Colonic mucosa (tissue), 4 donors: ENCODE results near the gene JUNB. TPM values are rescaled to one million over a fixed set of nuclear protein-coding genes. Genes with fewer than 3 reads are reported as not detected.
A peak's percentile ranks its signal among the peaks of the same experiment; 100 is the strongest.
"Not testable (repeated sequence)": the region's sequence is repeated elsewhere in the genome, so short reads cannot be mapped to it uniquely, and the experiment has no call there.

Experiments used
- DNase-seq: peaks from one replicate; pipeline ENCODE4 v3.0.0-alpha.2; 2020
- H3K27ac ChIP-seq: fragments of 200-600 bp; one replicate; pipeline ENCODE4 v1.8.0; 2021
- H3K27me3 ChIP-seq: fragments of 200-600 bp; one replicate; pipeline ENCODE4 v1.8.0; 2021
- H3K36me3 ChIP-seq: fragments of 200-600 bp; one replicate; pipeline ENCODE4 v1.8.0; 2021
- H3K4me1 ChIP-seq: fragments of 200-600 bp; one replicate; pipeline ENCODE4 v1.8.0; 2021; ENCODE audit warnings: mild to moderate bottlenecking
- H3K4me3 ChIP-seq: fragments of 200-600 bp; one replicate; pipeline ENCODE4 v1.8.0; 2021
- H3K9ac ChIP-seq, 2 donors: one replicate each; pipeline ENCODE4 v1.7.0; 2013; ENCODE audit warnings: control low read depth in 2 of 2, low read depth in 2 of 2, low read length in 2 of 2
- H3K9me3 ChIP-seq: fragments of 200-600 bp; one replicate; pipeline ENCODE4 v1.8.0; 2021
- intact Hi-C: fragments of 100-400 bp; cut with DNase I; formaldehyde crosslinking; loops from one replicate; pipeline ENCODE4 v1.14.1; 2022
- total RNA-seq, 2 donors: library from RNA; stranded (reverse); fragmentation: NEBNext Ultra II Directional in 1 of 2; extraction: Animal tissue kit (Norgen Biotek cat#: 25700) in 1 of 2; gene quantifications; one replicate each; pipeline ENCODE4 v1.2.1, GENCODE V29; 2021
- TF ChIP-seq, protein P1 (sequence below): fragments of 200-600 bp; IDR thresholded peaks from one replicate; pipeline ENCODE4 v1.8.0; 2022; ENCODE audit warnings: antibody characterized with exemption, mild to moderate bottlenecking
- donor health status: healthy.
- donor health status: DM: no; HTN: no; CAD: no.
- donor health status: DM: no; HTN: no; CAD: no.

JUNB gene
- total RNA-seq, 2 donors from 2014 or later: 113 to 173 TPM

DNA sequence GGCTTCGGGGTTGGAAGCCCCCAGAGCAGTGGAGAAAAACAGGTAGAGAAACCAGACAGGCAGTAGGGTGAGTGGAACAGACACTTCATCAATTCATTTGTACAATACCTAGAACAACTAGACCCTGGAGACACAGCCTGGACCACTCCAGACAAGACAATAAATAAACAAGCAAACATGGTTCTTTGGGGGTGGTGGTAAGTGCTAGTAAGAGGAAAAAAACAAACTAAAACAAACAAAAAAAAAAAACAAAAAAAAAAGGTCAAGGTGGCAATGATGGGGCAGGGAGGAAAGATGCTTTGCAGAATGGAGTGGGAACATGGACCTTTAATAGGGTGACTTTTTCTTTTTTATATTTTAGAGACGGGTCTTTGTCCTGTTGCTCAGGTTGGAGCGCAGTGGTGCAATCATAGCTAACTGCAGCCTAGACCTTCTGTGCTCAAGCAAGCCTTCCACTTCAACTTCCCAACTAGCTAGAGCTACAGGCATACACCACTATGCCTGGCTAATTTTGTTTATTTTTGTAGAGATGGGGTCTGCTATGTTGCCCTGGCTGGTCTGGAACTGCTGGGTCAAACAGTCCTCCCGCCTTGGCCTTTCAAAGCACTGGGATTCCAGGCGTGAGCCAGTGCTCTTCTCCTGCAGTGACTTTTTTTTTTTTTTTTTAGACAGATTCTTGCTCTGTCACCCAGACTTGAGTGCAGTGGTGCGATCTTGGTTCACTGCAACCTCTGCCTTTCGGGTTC lies 3.1 kb downstream of the JUNB start:
- TF ChIP-seq, protein P1, sequence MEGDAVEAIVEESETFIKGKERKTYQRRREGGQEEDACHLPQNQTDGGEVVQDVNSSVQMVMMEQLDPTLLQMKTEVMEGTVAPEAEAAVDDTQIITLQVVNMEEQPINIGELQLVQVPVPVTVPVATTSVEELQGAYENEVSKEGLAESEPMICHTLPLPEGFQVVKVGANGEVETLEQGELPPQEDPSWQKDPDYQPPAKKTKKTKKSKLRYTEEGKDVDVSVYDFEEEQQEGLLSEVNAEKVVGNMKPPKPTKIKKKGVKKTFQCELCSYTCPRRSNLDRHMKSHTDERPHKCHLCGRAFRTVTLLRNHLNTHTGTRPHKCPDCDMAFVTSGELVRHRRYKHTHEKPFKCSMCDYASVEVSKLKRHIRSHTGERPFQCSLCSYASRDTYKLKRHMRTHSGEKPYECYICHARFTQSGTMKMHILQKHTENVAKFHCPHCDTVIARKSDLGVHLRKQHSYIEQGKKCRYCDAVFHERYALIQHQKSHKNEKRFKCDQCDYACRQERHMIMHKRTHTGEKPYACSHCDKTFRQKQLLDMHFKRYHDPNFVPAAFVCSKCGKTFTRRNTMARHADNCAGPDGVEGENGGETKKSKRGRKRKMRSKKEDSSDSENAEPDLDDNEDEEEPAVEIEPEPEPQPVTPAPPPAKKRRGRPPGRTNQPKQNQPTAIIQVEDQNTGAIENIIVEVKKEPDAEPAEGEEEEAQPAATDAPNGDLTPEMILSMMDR: no peak
- H3K4me1 ChIP-seq: peaks cover 14% of the 10 kb centered on the region
- peak overlapping the region; percentile 100 for H3K27ac ChIP-seq
- intact Hi-C loops: no loop called here
- DNase-seq: no peak
- H3K27me3 ChIP-seq: no peaks in the 10 kb centered on the region
- peak overlapping the region; percentile 95 to 97 for H3K9ac ChIP-seq
- H3K36me3 ChIP-seq: no peaks in the 10 kb centered on the region
- peak overlapping the region; percentile 90 for H3K4me3 ChIP-seq
- no peaks in the 10 kb centered on the region for H3K9me3 ChIP-seq

DNA sequence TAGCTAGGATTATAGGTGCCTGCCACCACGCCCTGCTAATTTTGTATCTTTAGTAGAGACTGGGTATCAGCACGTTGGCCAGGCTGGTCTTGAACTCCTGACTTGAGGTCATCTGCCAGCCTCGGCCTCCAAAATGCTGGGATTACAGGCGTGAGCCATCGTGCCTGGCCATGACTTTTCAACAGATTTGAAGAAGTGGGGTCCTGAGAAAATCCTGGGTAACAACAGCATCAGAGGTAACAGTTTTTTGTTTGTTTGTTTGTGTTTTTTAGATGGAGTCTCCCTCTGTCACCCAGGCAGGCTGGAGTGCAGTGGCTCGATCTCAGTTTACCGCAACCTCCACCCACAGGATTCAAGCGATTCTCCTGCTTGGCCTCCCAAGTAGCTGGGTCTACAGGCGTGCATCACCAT lies 3.7 kb downstream of the JUNB start:
- Histone ChIP-seq H3K4me3 (no peak overlapping the region), H3K9ac (no peak overlapping the region), H3K27ac (peak overlapping the region; percentile 100), H3K4me1 (peaks cover 14% of the 10 kb centered on the region), H3K36me3 (no peaks in the 10 kb centered on the region), H3K27me3 (no peaks in the 10 kb centered on the region), H3K9me3 (no peaks in the 10 kb centered on the region)
- intact Hi-C loops: loop anchor here (5.0 kb wide), 1 partner anchor 33 kb away; no protein-coding TSS in a partner anchor
- TF ChIP-seq, protein P1: no peak
- DNase-seq: no peak

DNA sequence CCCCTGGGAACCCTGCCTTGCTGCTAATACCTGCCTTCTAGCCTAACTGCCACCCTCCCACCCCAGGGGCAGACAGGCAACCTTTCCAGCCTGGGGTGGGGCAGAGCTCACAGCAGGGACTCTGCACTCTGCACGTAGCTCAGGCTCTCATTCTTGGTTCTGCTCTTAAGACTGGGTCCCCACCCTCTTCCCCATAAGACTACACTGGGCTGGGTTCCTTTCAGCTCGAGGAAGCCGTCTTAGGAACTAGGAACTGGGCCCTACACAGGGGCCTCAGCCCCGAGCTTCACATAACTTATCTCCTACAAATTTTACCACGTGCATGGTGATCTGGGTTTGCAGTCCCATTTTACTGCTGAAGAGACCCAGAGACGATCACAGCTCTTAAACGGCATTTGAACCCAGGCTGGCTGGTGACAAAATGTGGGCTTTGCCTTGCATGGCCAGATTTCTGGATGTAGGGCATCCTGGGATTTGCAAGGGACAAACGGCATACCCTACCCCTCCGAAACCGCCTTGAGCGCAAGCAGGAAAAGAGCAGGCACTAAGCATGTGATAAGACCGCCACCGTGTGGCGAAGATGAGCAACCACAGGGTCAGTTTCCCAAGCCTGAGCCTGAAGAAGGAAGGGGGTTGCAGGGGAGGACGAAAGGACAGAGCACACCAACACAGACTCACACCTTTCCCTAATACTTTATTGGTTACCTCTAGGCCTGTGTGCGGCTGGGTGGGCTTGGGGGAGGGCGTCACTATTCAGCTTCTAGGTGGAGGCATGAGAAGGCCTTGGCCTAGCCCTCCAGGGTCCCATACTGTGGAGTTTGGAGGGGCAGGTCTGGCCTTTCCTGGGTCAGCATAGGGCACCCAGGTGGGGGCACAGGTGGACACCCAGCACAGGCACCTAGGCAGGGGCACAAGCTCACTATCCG lies 5.1 kb downstream of the JUNB start:
- H3K9ac ChIP-seq: peak overlapping the region; percentile 45 to 84
- no peaks in the 10 kb centered on the region for H3K9me3 ChIP-seq
- peak; percentile 83 for DNase-seq
- peak overlapping the region; percentile 87 for H3K27ac ChIP-seq
- no peaks in the 10 kb centered on the region for H3K36me3 ChIP-seq
- TF ChIP-seq, protein P1: peak; percentile 89
- H3K27me3 ChIP-seq: no peaks in the 10 kb centered on the region
- intact Hi-C loops: loop anchor here (2.0 to 5.0 kb wide), 2 partner anchors 20 to 34 kb away; no protein-coding TSS in a partner anchor
- H3K4me1 ChIP-seq: peaks cover 14% of the 10 kb centered on the region
- H3K4me3 ChIP-seq: no peak overlapping the region

DNA sequence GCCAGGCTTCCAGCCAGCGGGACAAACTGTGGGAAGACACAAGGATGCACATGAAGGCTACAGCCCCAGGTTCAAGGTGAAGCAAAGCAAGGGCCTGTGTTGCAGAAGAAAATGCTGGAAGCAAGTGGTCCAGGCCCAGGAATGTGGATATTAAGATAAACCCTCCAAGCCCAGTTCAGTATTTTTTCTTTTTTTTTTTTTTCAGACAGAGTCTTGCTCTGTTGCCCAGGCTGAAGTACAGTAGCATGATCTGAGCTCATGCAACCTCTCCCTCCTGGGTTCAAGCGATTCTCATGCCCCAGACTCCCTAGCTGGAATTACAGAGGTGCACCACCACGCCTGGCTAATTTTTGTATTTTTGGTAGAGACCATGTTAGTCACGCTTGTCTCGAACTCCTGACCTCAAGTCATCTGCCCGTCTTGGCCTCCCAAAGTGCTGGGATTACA lies 5.9 kb downstream of the JUNB start:
- no peak overlapping the region for H3K27ac ChIP-seq

DNA sequence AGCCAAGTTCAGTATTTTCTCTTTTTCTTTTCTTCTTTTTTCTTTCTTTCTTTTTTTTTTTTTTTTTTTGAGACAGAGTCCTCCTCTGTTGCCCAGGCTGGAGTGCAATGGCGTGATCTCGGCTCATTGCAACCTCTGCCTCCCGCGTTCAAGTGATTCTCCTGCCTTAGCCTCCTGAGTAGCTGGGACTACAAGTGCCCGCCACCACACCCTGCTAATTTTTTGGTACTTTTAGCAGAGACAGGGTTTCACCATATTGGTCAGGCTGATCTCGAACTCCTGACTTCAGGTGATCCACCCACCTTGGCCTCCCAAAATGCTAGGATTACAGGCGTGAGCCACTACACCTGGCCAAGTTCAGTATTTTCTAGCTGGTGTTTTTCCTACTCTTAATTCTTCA lies 6.3 kb downstream of the JUNB start:
- H3K4me3 ChIP-seq, H3K27me3 ChIP-seq, DNase-seq, H3K36me3 ChIP-seq, H3K27ac ChIP-seq, H3K9ac ChIP-seq, H3K9me3 ChIP-seq: not testable (repeated sequence)
- intact Hi-C loops: loop anchor here (2.0 to 5.0 kb wide), 2 partner anchors 21 to 35 kb away; no protein-coding TSS in a partner anchor
- peaks cover 14% of the 10 kb centered on the region for H3K4me1 ChIP-seq

More for the DNA sequence above, 5.9 kb downstream of the JUNB start:
- intact Hi-C loops: loop anchor here (2.0 to 5.0 kb wide), 2 partner anchors 20 to 35 kb away; no protein-coding TSS in a partner anchor
- H3K9ac ChIP-seq: no peak overlapping the region
- no peaks in the 10 kb centered on the region for H3K36me3 ChIP-seq
- peaks cover 14% of the 10 kb centered on the region for H3K4me1 ChIP-seq
- H3K4me3 ChIP-seq: no peak overlapping the region
- DNase-seq: no peak
- no peaks in the 10 kb centered on the region for H3K27me3 ChIP-seq
- no peaks in the 10 kb centered on the region for H3K9me3 ChIP-seq
- TF ChIP-seq, protein P1: no peak
